OCI-LY7 (cell line): ENCODE measurements around the gene MFF. TPM values are rescaled to one million over a fixed set of nuclear protein-coding genes. Genes with fewer than 3 reads are reported as not detected.

Source experiments
- BruUV-seq: library from RNA; stranded (reverse); fragments of 400-500 nt; replicated peaks from 2 replicates; lab custom pipeline; 2021; lab: Mats Ljungman, UMichigan
- CTCF ChIA-PET: fragments of 300-600 bp; sonication (Branson Sonifier 250); formaldehyde crosslinking; loops from one replicate; lab custom pipeline; 2022; ENCODE audit warnings: antibody characterized with exemption; ENCODE audit not compliant: unreplicated experiment; lab: Charles Lee
- POLR2A ChIA-PET: fragments of 300-600 bp; sonication (Branson Sonifier 250); formaldehyde crosslinking; loops from one replicate; lab custom pipeline; 2022; ENCODE audit warnings: antibody characterized with exemption; lab: Charles Lee
- DNase-seq: peaks from one replicate; pipeline ENCODE4 v3.0.0-alpha.2; 2015; ENCODE audit warnings: low spot score
- H2AFZ ChIP-seq: fragments of 200-600 bp; sonication (generic), shearing (Covaris generic); 2 replicates; pipeline ENCODE4 v1.6.1; 2014; ENCODE audit warnings: mild to moderate bottlenecking, antibody characterized with exemption, low read length, moderate library complexity
- H3K27ac ChIP-seq: fragments of 200-600 bp; sonication (generic); 2 replicates; pipeline ENCODE4 v1.5.1; 2014; ENCODE audit warnings: mixed run types, low read depth, mild to moderate bottlenecking, moderate library complexity, low read length, inconsistent platforms; ENCODE audit not compliant: poor library complexity, severe bottlenecking
- H3K36me3 ChIP-seq: fragments of 200-600 bp; sonication (generic); 2 replicates; pipeline ENCODE4 v1.6.1; 2014; ENCODE audit warnings: mild to moderate bottlenecking, antibody characterized with exemption, low read length, moderate library complexity, mixed read lengths; ENCODE audit not compliant: insufficient read depth
- H3K4me1 ChIP-seq: fragments of 200-600 bp; sonication (generic); 2 replicates; pipeline ENCODE4 v1.5.1; 2014; ENCODE audit warnings: mild to moderate bottlenecking, low read length; ENCODE audit not compliant: insufficient read depth, poor library complexity, severe bottlenecking
- H3K4me2 ChIP-seq: fragments of 200-600 bp; sonication (generic); 2 replicates; pipeline ENCODE4 v1.6.1; 2014; ENCODE audit warnings: mild to moderate bottlenecking, low read length
- H3K4me3 ChIP-seq: fragments of 200-600 bp; sonication (generic); 2 replicates; pipeline ENCODE4 v1.5.1; 2014; ENCODE audit warnings: mild to moderate bottlenecking, low read depth, low read length; ENCODE audit not compliant: poor library complexity, severe bottlenecking
- H3K79me2 ChIP-seq: fragments of 200-600 bp; sonication (generic); 2 replicates; pipeline ENCODE4 v1.6.1; 2016; ENCODE audit warnings: low read depth, mild to moderate bottlenecking, low read length, moderate library complexity, mixed read lengths; ENCODE audit not compliant: insufficient read depth
- H3K9me2 ChIP-seq: fragments of 200-600 bp; sonication (generic); 2 replicates; pipeline ENCODE4 v1.6.1; 2016; ENCODE audit warnings: mild to moderate bottlenecking, low read length, mixed read lengths; ENCODE audit not compliant: insufficient read depth
- H3K9me3 ChIP-seq: fragments of 200-600 bp; sonication (generic); 2 replicates; pipeline ENCODE4 v1.6.1; 2014; ENCODE audit warnings: mild to moderate bottlenecking, mixed run types, low read length, mixed read lengths
- H4K20me1 ChIP-seq: fragments of 200-600 bp; sonication (generic); 2 replicates; pipeline ENCODE4 v1.6.1; 2014; ENCODE audit warnings: mild to moderate bottlenecking, antibody characterized with exemption, low read length, moderate library complexity, mixed read lengths; ENCODE audit not compliant: insufficient read depth
- EZH2phosphoT487 ChIP-seq: fragments of 200-600 bp; sonication (generic); IDR thresholded peaks from 2 replicates; pipeline ENCODE4 v1.6.1; 2018; ENCODE audit warnings: low read depth, borderline replicate concordance, mild to moderate bottlenecking, mixed run types, antibody characterized with exemption, low read length, moderate library complexity, mixed read lengths
- intact Hi-C: fragments of 100-400 bp; cut with micrococcal nuclease; formaldehyde crosslinking; loops from one replicate; pipeline ENCODE4 v1.10.0; 2022; ENCODE audit not compliant: unreplicated experiment
- total RNA-seq, 2 experiments: library from RNA; depleted of rRNA in 1 of 2; stranded (reverse); fragments of >200 nt in 1 of 2; shearing (Covaris generic) in 1 of 2; gene quantifications; 2 replicates each; pipeline ENCODE4 v1.2.3, GENCODE V29; 2014 to 2022
- TF ChIP-seq, protein P1 (sequence below): fragments of 200-600 bp; sonication (generic); conservative IDR thresholded peaks from 2 replicates; pipeline ENCODE4 v1.5.1; 2014; ENCODE audit warnings: mild to moderate bottlenecking, antibody characterized with exemption, low read length, moderate library complexity, mixed read lengths

MFF gene
- total RNA-seq, 2 experiments from 2014 or later = 66.6 to 72.1 TPM

GRCh38 chr2:227367427-227367795, 42.4 kb downstream of the MFF start:
- POLR2A ChIA-PET = no interaction called here
- Histone ChIP-seq H3K27ac (no peak overlapping the region), H3K4me1 (no peaks in the 10 kb centered on the region), H3K4me3 (no peak overlapping the region), H3K36me3 (no peaks in the 10 kb centered on the region), H2AFZ (no peak overlapping the region), H3K9me3 (no peaks in the 10 kb centered on the region), H3K9me2 (no peaks in the 10 kb centered on the region), H4K20me1 (no peaks in the 10 kb centered on the region), H3K79me2 (no peaks in the 10 kb centered on the region), H3K4me2 (no peak overlapping the region)
- TF ChIP-seq EZH2phosphoT487 = no peak
- TF ChIP-seq, protein P1, sequence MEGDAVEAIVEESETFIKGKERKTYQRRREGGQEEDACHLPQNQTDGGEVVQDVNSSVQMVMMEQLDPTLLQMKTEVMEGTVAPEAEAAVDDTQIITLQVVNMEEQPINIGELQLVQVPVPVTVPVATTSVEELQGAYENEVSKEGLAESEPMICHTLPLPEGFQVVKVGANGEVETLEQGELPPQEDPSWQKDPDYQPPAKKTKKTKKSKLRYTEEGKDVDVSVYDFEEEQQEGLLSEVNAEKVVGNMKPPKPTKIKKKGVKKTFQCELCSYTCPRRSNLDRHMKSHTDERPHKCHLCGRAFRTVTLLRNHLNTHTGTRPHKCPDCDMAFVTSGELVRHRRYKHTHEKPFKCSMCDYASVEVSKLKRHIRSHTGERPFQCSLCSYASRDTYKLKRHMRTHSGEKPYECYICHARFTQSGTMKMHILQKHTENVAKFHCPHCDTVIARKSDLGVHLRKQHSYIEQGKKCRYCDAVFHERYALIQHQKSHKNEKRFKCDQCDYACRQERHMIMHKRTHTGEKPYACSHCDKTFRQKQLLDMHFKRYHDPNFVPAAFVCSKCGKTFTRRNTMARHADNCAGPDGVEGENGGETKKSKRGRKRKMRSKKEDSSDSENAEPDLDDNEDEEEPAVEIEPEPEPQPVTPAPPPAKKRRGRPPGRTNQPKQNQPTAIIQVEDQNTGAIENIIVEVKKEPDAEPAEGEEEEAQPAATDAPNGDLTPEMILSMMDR = no peak
- CTCF ChIA-PET = no interaction called here
- no peak for DNase-seq
- intact Hi-C loops = no loop called here
- no TSS peak for BruUV-seq

GRCh38 chr2:227368574-227368973, 43.5 kb downstream of the MFF start:
- no peak overlapping the region for H3K4me3 ChIP-seq
- intact Hi-C loops = no loop called here
- no peaks in the 10 kb centered on the region for H3K9me2 ChIP-seq
- no peak for TF ChIP-seq EZH2phosphoT487
- no peak overlapping the region for H3K27ac ChIP-seq
- DNase-seq = no peak
- H2AFZ ChIP-seq = no peak overlapping the region
- H3K36me3 ChIP-seq = no peaks in the 10 kb centered on the region
- no peaks in the 10 kb centered on the region for H3K79me2 ChIP-seq
- no peak overlapping the region for H3K4me2 ChIP-seq
- no peaks in the 10 kb centered on the region for H3K9me3 ChIP-seq
- no TSS peak for BruUV-seq
- POLR2A ChIA-PET = no interaction called here
- CTCF ChIA-PET = no interaction called here
- H3K4me1 ChIP-seq = no peaks in the 10 kb centered on the region
- no peaks in the 10 kb centered on the region for H4K20me1 ChIP-seq

GRCh38 chr2:227370092-227370491, 45.0 kb downstream of the MFF start:
- BruUV-seq = no TSS peak
- intact Hi-C loops = no loop called here
- CTCF ChIA-PET = no interaction called here

More at GRCh38 chr2:227370092-227370491, 45.0 kb downstream of the MFF start:
- Histone ChIP-seq H3K36me3 (no peaks in the 10 kb centered on the region), H3K4me3 (no peak overlapping the region), H3K4me1 (no peaks in the 10 kb centered on the region), H3K9me2 (no peaks in the 10 kb centered on the region), H3K27ac (no peak overlapping the region), H2AFZ (no peak overlapping the region), H3K9me3 (no peaks in the 10 kb centered on the region), H3K4me2 (no peak overlapping the region), H3K79me2 (no peaks in the 10 kb centered on the region), H4K20me1 (no peaks in the 10 kb centered on the region)
- POLR2A ChIA-PET = no interaction called here
- DNase-seq = no peak
- TF ChIP-seq, protein P1 = no peak
- TF ChIP-seq EZH2phosphoT487 = no peak
